Activated T-helper 2 cell treated with anti-CD3 and anti-CD28 coated beads, Interferon-gamma antibody, Interleukin-2, Interleukin-4, amounts not matched to agents 10 μg/mL and 5 μg/mL and 100 μg/mL, durations not matched to agents 14 hours and 24 hours and 36 hours (primary cell): ENCODE data around the gene C11orf52. TPM values are rescaled to one million over a fixed set of nuclear protein-coding genes. Genes with fewer than 3 reads are reported as not detected.

Source experiments
- DNase-seq: peaks from one replicate; pipeline ENCODE4 v3.0.0; 2021; ENCODE audit warnings: low spot score
- H3K27ac Mint-ChIP-seq: one replicate; pipeline ENCODE4 v1.8.0; 2021; ENCODE audit warnings: mixed read lengths
- H3K27me3 Mint-ChIP-seq: one replicate; pipeline ENCODE4 v1.8.0; 2021; ENCODE audit warnings: low read depth, mixed read lengths
- H3K36me3 Mint-ChIP-seq: one replicate; pipeline ENCODE4 v1.8.0; 2021; ENCODE audit warnings: low read depth, mixed read lengths
- H3K4me1 Mint-ChIP-seq: one replicate; pipeline ENCODE4 v1.8.0; 2021; ENCODE audit warnings: low read depth, mixed read lengths
- H3K4me3 Mint-ChIP-seq: one replicate; pipeline ENCODE4 v1.8.0; 2021; ENCODE audit warnings: low read depth, mild to moderate bottlenecking, moderate library complexity, mixed read lengths
- H3K9me3 Mint-ChIP-seq: one replicate; pipeline ENCODE4 v1.8.0; 2021; ENCODE audit warnings: mixed read lengths
- intact Hi-C: fragments of 100-400 bp; cut with micrococcal nuclease; formaldehyde crosslinking; loops from one replicate; pipeline ENCODE4 v1.15.1; 2023
- total RNA-seq: library from RNA; stranded (reverse); gene quantifications from 2 replicates; pipeline ENCODE4 v1.2.3, GENCODE V29; 2022

Gene C11orf52
- total RNA-seq, 1 donor from 2014 or later, result not detected

DNA sequence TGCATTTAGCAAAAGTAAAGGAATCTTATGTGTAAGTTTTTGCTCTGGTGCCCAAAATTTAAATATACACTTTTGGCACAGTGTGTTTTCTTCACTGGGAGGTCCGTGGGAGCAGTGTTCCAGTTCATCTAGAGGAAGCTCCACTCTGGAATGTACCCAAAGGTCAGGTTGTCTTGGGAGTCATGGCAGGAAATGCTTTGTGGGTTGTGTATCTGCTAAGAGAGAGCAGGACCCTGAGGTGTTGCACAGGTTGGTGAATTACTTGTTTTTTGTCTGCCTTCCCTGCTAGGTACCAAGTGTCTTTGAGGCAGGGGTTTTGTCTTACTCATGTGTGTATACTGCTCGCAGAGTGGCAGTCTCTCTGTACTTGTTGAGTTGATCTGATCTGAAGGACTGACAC lies 55.7 kb downstream of the C11orf52 start:
- H3K9me3 Mint-ChIP-seq, result no peaks in the 10 kb centered on the region
- DNase-seq, result no peak
- peaks cover 63% of the 10 kb centered on the region for H3K36me3 Mint-ChIP-seq
- peaks cover 10% of the 10 kb centered on the region for H3K4me1 Mint-ChIP-seq
- H3K4me3 Mint-ChIP-seq, result no peak overlapping the region
- intact Hi-C loops, result no loop called here
- H3K27ac Mint-ChIP-seq, result no peak overlapping the region
- H3K27me3 Mint-ChIP-seq, result peaks cover 2% of the 10 kb centered on the region

DNA sequence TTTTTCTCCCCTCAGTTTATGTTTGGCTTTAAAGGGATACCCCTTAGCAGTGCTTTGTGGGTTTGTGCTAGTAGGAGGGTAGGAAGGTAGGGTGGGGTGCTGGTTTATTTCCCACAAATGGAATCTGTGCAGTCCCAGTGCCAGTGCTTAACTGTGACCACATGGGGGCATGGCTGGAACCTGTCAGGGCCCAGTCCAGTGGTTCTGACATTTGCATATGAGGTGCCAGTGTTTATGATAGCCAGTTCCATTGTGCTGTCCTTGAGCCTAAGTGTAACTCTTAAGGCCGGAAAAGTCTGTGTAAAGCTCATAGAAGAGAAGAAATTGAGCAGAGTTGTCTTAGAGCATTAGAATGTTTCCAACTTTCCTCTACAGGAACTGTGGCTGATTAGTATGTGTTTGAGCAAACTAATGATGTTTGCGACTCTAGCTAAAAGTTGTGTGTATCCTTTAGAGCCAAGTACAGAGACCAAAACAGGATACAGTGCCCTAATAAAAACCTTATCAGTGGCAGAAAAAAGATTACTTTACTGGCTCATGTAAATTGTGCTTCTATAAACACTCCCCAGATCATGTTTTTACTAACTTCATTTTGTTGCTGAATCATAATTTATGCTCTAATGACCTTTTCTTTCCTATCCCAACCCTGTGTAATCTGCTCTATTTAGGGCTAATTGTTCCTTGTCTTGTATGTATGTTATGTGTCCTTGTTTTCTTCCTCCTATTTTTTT lies 56.5 kb downstream of the C11orf52 start:
- peaks cover 10% of the 10 kb centered on the region for H3K4me1 Mint-ChIP-seq

DNA sequence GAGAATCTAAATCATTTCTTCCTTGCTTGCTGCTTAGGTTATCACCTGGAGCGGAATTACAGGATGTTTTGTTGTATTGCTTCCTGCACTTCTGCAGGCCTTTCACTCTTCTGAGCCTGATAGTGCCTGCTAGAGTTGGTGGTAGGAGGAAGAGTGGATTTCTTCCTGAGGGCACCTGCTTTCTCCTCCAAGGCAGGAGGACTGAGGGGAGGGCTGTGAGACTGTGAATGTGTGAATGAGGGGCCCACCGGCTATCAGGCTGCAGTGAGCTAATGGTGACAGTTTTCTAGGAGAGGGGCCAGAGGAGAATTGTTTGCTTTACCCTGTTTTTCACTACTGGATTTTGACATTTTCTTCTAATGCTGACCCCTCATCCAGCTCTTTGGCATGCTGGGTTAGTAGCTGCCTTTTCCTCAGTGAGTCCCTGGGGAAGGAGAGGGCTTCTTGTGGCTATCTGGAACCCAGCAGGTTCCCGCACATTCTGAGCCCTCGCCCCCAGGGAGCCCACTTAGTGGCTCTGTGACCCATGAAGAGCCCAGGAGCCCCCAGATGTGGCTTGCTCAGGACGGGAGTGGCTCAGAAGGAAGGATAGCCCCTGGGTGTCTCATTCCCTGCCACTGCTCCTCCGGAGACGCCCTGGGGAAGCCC lies 57.5 kb downstream of the C11orf52 start:
- Mint-ChIP-seq H3K9me3 (no peaks in the 10 kb centered on the region), H3K4me3 (no peak overlapping the region), H3K27ac (no peak overlapping the region), H3K27me3 (peaks cover 2% of the 10 kb centered on the region), H3K36me3 (peaks cover 53% of the 10 kb centered on the region), H3K4me1 (peaks cover 4% of the 10 kb centered on the region)
- no peak for DNase-seq
- intact Hi-C loops, result no loop called here

More for the DNA sequence above, 56.5 kb downstream of the C11orf52 start:
- H3K4me3 Mint-ChIP-seq, result no peak overlapping the region
- H3K9me3 Mint-ChIP-seq, result no peaks in the 10 kb centered on the region
- peaks cover 2% of the 10 kb centered on the region for H3K27me3 Mint-ChIP-seq
- no peak overlapping the region for H3K27ac Mint-ChIP-seq
- DNase-seq, result no peak
- intact Hi-C loops, result no loop called here
- peaks cover 61% of the 10 kb centered on the region for H3K36me3 Mint-ChIP-seq

Other genes starting within 250 kb of the C11orf52 start
- 57.7 and 64.2 TPM in 2 replicates for gene PPP2R1B, start 152.5 kb upstream of the C11orf52 start, total RNA-seq
- 33.4 and 39.5 TPM in 2 replicates for gene ALG9, start 47.3 kb upstream of the C11orf52 start, total RNA-seq
- gene FDXACB1, start 39.7 kb upstream of the C11orf52 start, total RNA-seq, result 7.4 and 8.2 TPM in 2 replicates
- 19.4 and 22.2 TPM in 2 replicates for gene CFAP68, start 39.4 kb upstream of the C11orf52 start, total RNA-seq
- not detected in 2 replicates for gene CRYAB, start 7.1 kb upstream of the C11orf52 start, total RNA-seq
- gene HSPB2, start 6.2 kb upstream of the C11orf52 start, total RNA-seq, result not detected in 2 replicates
- 30.0 and 30.7 TPM in 2 replicates for gene DIXDC1, start 18.4 kb downstream of the C11orf52 start, total RNA-seq
- gene DLAT, start 106.5 kb downstream of the C11orf52 start, total RNA-seq, result 47.2 and 47.3 TPM in 2 replicates
- 0.23 and 0.46 TPM in 2 replicates for gene PIH1D2, start 155.1 kb downstream of the C11orf52 start, total RNA-seq
- 24.6 and 25.0 TPM in 2 replicates for gene NKAPD1, start 155.4 kb downstream of the C11orf52 start, total RNA-seq
- gene TIMM8B, start 167.8 kb downstream of the C11orf52 start, total RNA-seq, result 72.6 and 77.5 TPM in 2 replicates
- 81.7 and 91.0 TPM in 2 replicates for gene SDHD, start 168.0 kb downstream of the C11orf52 start, total RNA-seq
- 1.5 and 1.7 TPM in 2 replicates for gene IL18, start 245.2 kb downstream of the C11orf52 start, total RNA-seq
- gene TEX12, start 248.5 kb downstream of the C11orf52 start, total RNA-seq, result 0.57 TPM in 1 of 2 replicates, not detected in the other